OCI-LY7 (cell line): Measurements from ENCODE around the gene TBX21.

Source experiments
- CTCF ChIP-seq: fragments of 200-600 bp; sonication (generic); conservative IDR thresholded peaks from 2 replicates; pipeline ENCODE4 v1.5.1; 2014; ENCODE audit warnings: mild to moderate bottlenecking, antibody characterized with exemption, low read length, moderate library complexity, mixed read lengths
- EZH2phosphoT487 ChIP-seq: fragments of 200-600 bp; sonication (generic); IDR thresholded peaks from 2 replicates; pipeline ENCODE4 v1.6.1; 2018; ENCODE audit warnings: low read depth, borderline replicate concordance, mild to moderate bottlenecking, mixed run types, antibody characterized with exemption, low read length, moderate library complexity, mixed read lengths

GRCh38 chr17:47716375-47716774, 16.7 kb upstream of the TBX21 start:
- TF ChIP-seq CTCF = no peak
- no peak for TF ChIP-seq EZH2phosphoT487
